Measurements from ENCODE around the gene DRC7. TPM values are rescaled to one million over a fixed set of nuclear protein-coding genes. Genes with fewer than 3 reads are reported as not detected.
A peak's percentile ranks its signal among the peaks of the same experiment; 100 is the strongest.

Gene DRC7
- total RNA-seq, 1 donor from 2014 or later: 0.41 TPM

DNA sequence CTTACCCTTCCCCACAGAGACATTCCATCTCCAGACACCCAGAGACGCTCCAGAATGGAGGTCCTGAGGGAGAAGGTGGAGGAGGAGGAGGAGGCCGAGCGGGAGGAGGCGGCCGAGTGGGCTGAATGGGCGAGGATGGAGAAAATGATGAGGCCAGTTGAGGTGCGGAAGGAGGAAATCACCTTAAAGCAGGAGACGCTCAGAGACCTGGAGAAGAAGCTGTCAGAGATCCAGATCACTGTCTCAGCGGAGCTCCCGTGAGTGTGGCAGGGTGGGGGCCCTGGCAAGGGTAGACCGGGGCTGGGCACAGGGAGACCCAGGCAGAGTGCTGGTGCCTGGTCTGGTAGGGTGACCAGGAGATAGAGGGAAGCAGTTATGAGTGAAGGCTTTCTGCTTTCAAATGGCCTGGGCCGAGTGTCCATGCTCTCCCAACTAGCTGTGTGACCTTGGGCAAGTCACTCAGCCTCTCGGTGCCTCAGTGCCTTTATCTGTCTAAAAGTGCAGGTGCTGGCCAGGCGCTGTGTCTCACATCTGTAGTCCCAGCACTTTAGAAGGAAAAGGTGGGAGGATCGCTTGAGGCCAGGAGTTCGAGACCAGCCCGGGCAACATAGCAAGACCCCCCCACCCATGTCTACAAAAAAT is 3.4 kb downstream of the DRC7 start:
- DNase-seq (ENCODE audit: low spot score): no peak
- H3K36me3 ChIP-seq: no peaks in the 10 kb centered on the region
- no peak overlapping the region for H3K4me3 ChIP-seq
- TF ChIP-seq EZH2 (IDR thresholded peaks at IDR 0.05) (no peak), EZH2phosphoT487 (IDR thresholded peaks at IDR 0.05) (no peak), CTCF (IDR thresholded peaks at IDR 0.05) (no peak)
- H3K4me2 ChIP-seq: no peak overlapping the region
- Mint-ChIP-seq H3K36me3 (no peaks in the 10 kb centered on the region), H3K9me3 (no peaks in the 10 kb centered on the region), H3K4me1 (peaks cover 32% of the 10 kb centered on the region), H3K27ac (no peak overlapping the region), H3K4me3 (no peak overlapping the region), H3K27me3 (ENCODE audit: insufficient read depth, low read depth) (peaks cover 9% of the 10 kb centered on the region)
- no peaks in the 10 kb centered on the region for H3K9me3 ChIP-seq (ENCODE audit: low read depth)
- H2AFZ ChIP-seq (replicated peaks): no peak overlapping the region
- H3K4me1 ChIP-seq: peaks cover 16% of the 10 kb centered on the region
- H3K79me2 ChIP-seq (ENCODE audit: low read depth): no peaks in the 10 kb centered on the region
- H3K9ac ChIP-seq: no peak overlapping the region
- H3F3A ChIP-seq (ENCODE audit: low read depth): no peaks in the 10 kb centered on the region
- no peaks in the 10 kb centered on the region for H4K20me1 ChIP-seq (ENCODE audit: low read depth)
- H3K27me3 ChIP-seq: no peaks in the 10 kb centered on the region
- no peak overlapping the region for H3K27ac ChIP-seq

GRCh38 chr16:57698812-57699405 is 4.3 kb downstream of the DRC7 start:
- TF ChIP-seq CTCF (IDR thresholded peaks at IDR 0.05) (no peak), EZH2 (IDR thresholded peaks at IDR 0.05) (no peak), EZH2phosphoT487 (IDR thresholded peaks at IDR 0.05) (no peak)
- no peak overlapping the region for H3K9ac ChIP-seq
- peaks cover 16% of the 10 kb centered on the region for H3K4me1 ChIP-seq
- no peak overlapping the region for H3K4me3 ChIP-seq
- H3K9me3 Mint-ChIP-seq: no peaks in the 10 kb centered on the region
- H3K4me1 Mint-ChIP-seq: peaks cover 30% of the 10 kb centered on the region
- H3K27me3 Mint-ChIP-seq (ENCODE audit: insufficient read depth, low read depth): peaks cover 9% of the 10 kb centered on the region
- no peaks in the 10 kb centered on the region for H3F3A ChIP-seq (ENCODE audit: low read depth)
- H3K27ac ChIP-seq: no peak overlapping the region
- no peaks in the 10 kb centered on the region for H3K36me3 Mint-ChIP-seq
- H3K79me2 ChIP-seq (ENCODE audit: low read depth): no peaks in the 10 kb centered on the region
- H3K9me3 ChIP-seq (ENCODE audit: low read depth): no peaks in the 10 kb centered on the region
- H3K27me3 ChIP-seq: no peaks in the 10 kb centered on the region
- DNase-seq (ENCODE audit: low spot score): no peak
- no peaks in the 10 kb centered on the region for H3K36me3 ChIP-seq
- no peak overlapping the region for H3K4me3 Mint-ChIP-seq
- no peak overlapping the region for H3K4me2 ChIP-seq
- no peaks in the 10 kb centered on the region for H4K20me1 ChIP-seq (ENCODE audit: low read depth)
- H2AFZ ChIP-seq (replicated peaks): no peak overlapping the region
- H3K27ac Mint-ChIP-seq: peak overlapping the region; percentile 69

DNA sequence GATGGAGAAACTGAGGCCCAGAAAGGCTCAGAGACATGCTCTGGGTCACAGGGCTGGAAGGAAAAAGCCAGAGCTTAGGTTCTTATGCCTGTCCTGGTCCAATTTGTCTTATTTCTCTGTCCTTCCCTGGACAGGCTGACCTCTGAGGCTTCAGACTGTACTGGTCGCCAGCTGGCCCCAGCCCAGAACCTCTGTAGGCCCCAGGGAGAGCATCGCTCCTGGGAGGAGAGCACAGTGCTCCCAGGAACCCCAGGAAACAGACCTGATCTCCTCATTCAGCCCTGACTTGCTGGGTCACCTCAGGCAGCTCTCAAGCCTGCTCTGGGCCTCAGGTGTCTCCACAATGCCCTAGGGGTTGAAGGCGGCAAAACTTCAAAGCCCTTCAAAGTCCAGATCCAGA is 4.9 kb downstream of the DRC7 start:
- Mint-ChIP-seq H3K27ac (no peak overlapping the region), H3K9me3 (no peaks in the 10 kb centered on the region), H3K4me3 (no peak overlapping the region), H3K4me1 (peaks cover 29% of the 10 kb centered on the region), H3K27me3 (ENCODE audit: insufficient read depth, low read depth) (peaks cover 9% of the 10 kb centered on the region), H3K36me3 (no peaks in the 10 kb centered on the region)
- Histone ChIP-seq H3K9me3 (ENCODE audit: low read depth) (no peaks in the 10 kb centered on the region), H3K36me3 (no peaks in the 10 kb centered on the region), H3K4me1 (peaks cover 16% of the 10 kb centered on the region), H3K27me3 (no peaks in the 10 kb centered on the region), H3K4me3 (no peak overlapping the region), H4K20me1 (ENCODE audit: low read depth) (no peaks in the 10 kb centered on the region), H3K27ac (no peak overlapping the region), H3K9ac (no peak overlapping the region), H3K4me2 (no peak overlapping the region), H3F3A (ENCODE audit: low read depth) (no peaks in the 10 kb centered on the region), H3K79me2 (ENCODE audit: low read depth) (no peaks in the 10 kb centered on the region), H2AFZ (replicated peaks) (no peak overlapping the region)
- TF ChIP-seq EZH2phosphoT487 (IDR thresholded peaks at IDR 0.05) (no peak), CTCF (IDR thresholded peaks at IDR 0.05) (no peak), EZH2 (IDR thresholded peaks at IDR 0.05) (no peak)
- DNase-seq (ENCODE audit: low spot score): no peak

All from neural progenitor cell (in vitro differentiated cells).